GM12892 (cell line): Measurements from ENCODE around the gene PHF21B.

ENCODE experiments used
- POLR2A ChIP-seq: IDR thresholded peaks from 2 replicates; pipeline ENCODE4 v1.6.1; 2011; ENCODE audit warnings: low read depth, low read length, control low read depth
- POLR2AphosphoS5 ChIP-seq: IDR thresholded peaks from 2 replicates; pipeline ENCODE4 v1.6.1; 2011; ENCODE audit warnings: low read depth, low read length, control low read depth

DNA sequence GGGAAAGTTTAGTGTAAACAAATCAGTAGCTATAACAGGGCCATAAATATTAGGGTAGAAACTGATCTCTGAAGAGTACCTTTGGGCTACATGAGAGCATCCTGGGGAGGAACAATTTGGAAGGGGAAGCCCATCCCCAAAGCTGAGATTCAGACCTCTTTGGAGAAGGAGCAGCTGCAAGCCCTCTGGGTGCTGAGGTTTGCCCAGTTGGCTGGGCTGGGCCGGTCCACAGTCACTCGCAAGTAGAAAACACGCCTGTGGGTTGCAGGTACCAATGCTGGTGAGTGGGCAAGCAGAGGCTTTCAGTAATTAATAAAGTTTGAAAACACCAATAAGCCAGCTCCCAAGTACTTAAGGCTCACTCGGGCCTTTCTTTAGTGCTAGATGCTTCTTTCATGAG is 132.9 kb downstream of the PHF21B start:
- TF ChIP-seq POLR2AphosphoS5 (no peak), POLR2A (no peak)
